ENCODE results near the gene SARDH.

SARDH gene

GRCh38 chr9:133714606-133715294, 23.4 kb downstream of the SARDH start:
- Histone ChIP-seq H3K4me1 (ENCODE audit: control insufficient read depth in 1 of 2, insufficient read depth in 2 of 2, low read length in 2 of 2) (peaks cover 0 to 12% of the 10 kb centered on the region in 2 donors), H3K4me3 (ENCODE audit: low read depth in 1 of 2, low read length in 2 of 2) (no peak overlapping the region), H3K27ac (ENCODE audit: low read length) (no peak overlapping the region), H3K9me3 (ENCODE audit: control insufficient read depth in 1 of 2, low read length in 2 of 2) (no peaks in the 10 kb centered on the region), H3K36me3 (ENCODE audit: control insufficient read depth in 1 of 2, insufficient read depth in 2 of 2, low read length in 2 of 2) (no peaks in the 10 kb centered on the region), H3K27me3 (ENCODE audit: low read depth, low read length) (no peaks in the 10 kb centered on the region)

- Histone ChIP-seq H3K4me1 (ENCODE audit: control insufficient read depth in 1 of 2, insufficient read depth in 2 of 2, low read length in 2 of 2) (peaks cover 0 to 12% of the 10 kb centered on the region in 2 donors), H3K36me3 (ENCODE audit: control insufficient read depth in 1 of 2, insufficient read depth in 2 of 2, low read length in 2 of 2) (no peaks in the 10 kb centered on the region), H3K27ac (ENCODE audit: low read length) (no peak overlapping the region), H3K9me3 (ENCODE audit: control insufficient read depth in 1 of 2, low read length in 2 of 2) (no peaks in the 10 kb centered on the region), H3K4me3 (ENCODE audit: low read depth in 1 of 2, low read length in 2 of 2) (no peak overlapping the region), H3K27me3 (ENCODE audit: low read depth, low read length) (no peaks in the 10 kb centered on the region)
Observed at GRCh38 chr9:133713960-133714495, 24.1 kb downstream of the SARDH start.

- Histone ChIP-seq H3K4me3 (ENCODE audit: low read depth in 1 of 2, low read length in 2 of 2) (no peak overlapping the region), H3K36me3 (ENCODE audit: control insufficient read depth in 1 of 2, insufficient read depth in 2 of 2, low read length in 2 of 2) (no peaks in the 10 kb centered on the region), H3K4me1 (ENCODE audit: control insufficient read depth in 1 of 2, insufficient read depth in 2 of 2, low read length in 2 of 2) (peaks cover 0 to 12% of the 10 kb centered on the region in 2 donors), H3K9me3 (ENCODE audit: control insufficient read depth in 1 of 2, low read length in 2 of 2) (no peaks in the 10 kb centered on the region), H3K27ac (ENCODE audit: low read length) (no peak overlapping the region), H3K27me3 (ENCODE audit: low read depth, low read length) (no peaks in the 10 kb centered on the region)
Observed at GRCh38 chr9:133713150-133713959, 24.8 kb downstream of the SARDH start.

- H3K36me3 ChIP-seq (ENCODE audit: control insufficient read depth in 1 of 2, insufficient read depth in 2 of 2, low read length in 2 of 2): no peaks in the 10 kb centered on the region
- no peaks in the 10 kb centered on the region for H3K9me3 ChIP-seq (ENCODE audit: control insufficient read depth in 1 of 2, low read length in 2 of 2)
- H3K27me3 ChIP-seq (ENCODE audit: low read depth, low read length): no peaks in the 10 kb centered on the region
- H3K4me3 ChIP-seq (ENCODE audit: low read depth in 1 of 2, low read length in 2 of 2): no peak overlapping the region
- H3K4me1 ChIP-seq (ENCODE audit: control insufficient read depth in 1 of 2, insufficient read depth in 2 of 2, low read length in 2 of 2): peaks cover 0 to 12% of the 10 kb centered on the region in 2 donors
- H3K27ac ChIP-seq (ENCODE audit: low read length): no peak overlapping the region
Observed at GRCh38 chr9:133712221-133713100, 25.7 kb downstream of the SARDH start.

GRCh38 chr9:133711428-133712220, 26.5 kb downstream of the SARDH start:
- Histone ChIP-seq H3K4me1 (ENCODE audit: control insufficient read depth in 1 of 2, insufficient read depth in 2 of 2, low read length in 2 of 2) (peaks cover 0 to 10% of the 10 kb centered on the region in 2 donors), H3K36me3 (ENCODE audit: control insufficient read depth in 1 of 2, insufficient read depth in 2 of 2, low read length in 2 of 2) (no peaks in the 10 kb centered on the region), H3K27ac (ENCODE audit: low read length) (no peak overlapping the region), H3K27me3 (ENCODE audit: low read depth, low read length) (no peaks in the 10 kb centered on the region), H3K4me3 (ENCODE audit: low read depth in 1 of 2, low read length in 2 of 2) (no peak overlapping the region), H3K9me3 (ENCODE audit: control insufficient read depth in 1 of 2, low read length in 2 of 2) (no peaks in the 10 kb centered on the region)

- Histone ChIP-seq H3K9me3 (ENCODE audit: control insufficient read depth in 1 of 2, low read length in 2 of 2) (no peaks in the 10 kb centered on the region), H3K27ac (ENCODE audit: low read length) (no peak overlapping the region), H3K4me1 (ENCODE audit: control insufficient read depth in 1 of 2, insufficient read depth in 2 of 2, low read length in 2 of 2) (peaks cover 0 to 2% of the 10 kb centered on the region in 2 donors), H3K27me3 (ENCODE audit: low read depth, low read length) (no peaks in the 10 kb centered on the region), H3K4me3 (ENCODE audit: low read depth in 1 of 2, low read length in 2 of 2) (no peak overlapping the region), H3K36me3 (ENCODE audit: control insufficient read depth in 1 of 2, insufficient read depth in 2 of 2, low read length in 2 of 2) (no peaks in the 10 kb centered on the region)
Observed at GRCh38 chr9:133710661-133711427, 27.3 kb downstream of the SARDH start.

GRCh38 chr9:133709691-133710571, 28.2 kb downstream of the SARDH start:
- H3K36me3 ChIP-seq (ENCODE audit: control insufficient read depth in 1 of 2, insufficient read depth in 2 of 2, low read length in 2 of 2): no peaks in the 10 kb centered on the region
- H3K4me1 ChIP-seq (ENCODE audit: control insufficient read depth in 1 of 2, insufficient read depth in 2 of 2, low read length in 2 of 2): no peaks in the 10 kb centered on the region
- H3K9me3 ChIP-seq (ENCODE audit: control insufficient read depth in 1 of 2, low read length in 2 of 2): no peaks in the 10 kb centered on the region
- no peak overlapping the region for H3K4me3 ChIP-seq (ENCODE audit: low read depth in 1 of 2, low read length in 2 of 2)
- H3K27ac ChIP-seq (ENCODE audit: low read length): no peak overlapping the region
- H3K27me3 ChIP-seq (ENCODE audit: low read depth, low read length): no peaks in the 10 kb centered on the region

GRCh38 chr9:133709015-133709611, 29.0 kb downstream of the SARDH start:
- H3K27ac ChIP-seq (ENCODE audit: low read length): no peak overlapping the region

GRCh38 chr9:133708246-133709014, 29.7 kb downstream of the SARDH start:
- no peaks in the 10 kb centered on the region for H3K9me3 ChIP-seq (ENCODE audit: control insufficient read depth in 1 of 2, low read length in 2 of 2)
- H3K4me3 ChIP-seq (ENCODE audit: low read depth in 1 of 2, low read length in 2 of 2): no peak overlapping the region
- no peaks in the 10 kb centered on the region for H3K36me3 ChIP-seq (ENCODE audit: control insufficient read depth in 1 of 2, insufficient read depth in 2 of 2, low read length in 2 of 2)
- no peaks in the 10 kb centered on the region for H3K4me1 ChIP-seq (ENCODE audit: control insufficient read depth in 1 of 2, insufficient read depth in 2 of 2, low read length in 2 of 2)
- H3K27ac ChIP-seq (ENCODE audit: low read length): no peak overlapping the region
- no peaks in the 10 kb centered on the region for H3K27me3 ChIP-seq (ENCODE audit: low read depth, low read length)

More at GRCh38 chr9:133709015-133709611, 29.0 kb downstream of the SARDH start:
- H3K4me1 ChIP-seq (ENCODE audit: control insufficient read depth in 1 of 2, insufficient read depth in 2 of 2, low read length in 2 of 2): no peaks in the 10 kb centered on the region
- H3K27me3 ChIP-seq (ENCODE audit: low read depth, low read length): no peaks in the 10 kb centered on the region
- H3K4me3 ChIP-seq (ENCODE audit: low read depth in 1 of 2, low read length in 2 of 2): no peak overlapping the region
- no peaks in the 10 kb centered on the region for H3K36me3 ChIP-seq (ENCODE audit: control insufficient read depth in 1 of 2, insufficient read depth in 2 of 2, low read length in 2 of 2)
- no peaks in the 10 kb centered on the region for H3K9me3 ChIP-seq (ENCODE audit: control insufficient read depth in 1 of 2, low read length in 2 of 2)

All from muscle layer of duodenum (tissue), 2 donors.